Gastrocnemius medialis (tissue), 4 donors: ENCODE results near the gene EFNA5.

Experiments
- POLR2A ChIP-seq, 2 donors: fragments of 450-650 bp; IDR thresholded peaks; one replicate each; pipeline ENCODE4 v1.6.1; 2017; ENCODE audit warnings: antibody characterized with exemption in 2 of 2, mild to moderate bottlenecking in 2 of 2, moderate library complexity in 2 of 2
- TF ChIP-seq, protein P1 (sequence below), 5 experiments: fragments of 450-650 bp in 3 of 5; fragments of 200-600 bp in 2 of 5; sonication (generic) in 2 of 5; IDR thresholded peaks in 4 of 5; conservative IDR thresholded peaks in 1 of 5; 1 replicate in 4 of 5; 2 replicates in 1 of 5; pipeline ENCODE4 v1.5.1; 2016 to 2019; ENCODE audit warnings: antibody characterized with exemption in 5 of 5, mild to moderate bottlenecking in 3 of 5, moderate library complexity in 3 of 5

DNA sequence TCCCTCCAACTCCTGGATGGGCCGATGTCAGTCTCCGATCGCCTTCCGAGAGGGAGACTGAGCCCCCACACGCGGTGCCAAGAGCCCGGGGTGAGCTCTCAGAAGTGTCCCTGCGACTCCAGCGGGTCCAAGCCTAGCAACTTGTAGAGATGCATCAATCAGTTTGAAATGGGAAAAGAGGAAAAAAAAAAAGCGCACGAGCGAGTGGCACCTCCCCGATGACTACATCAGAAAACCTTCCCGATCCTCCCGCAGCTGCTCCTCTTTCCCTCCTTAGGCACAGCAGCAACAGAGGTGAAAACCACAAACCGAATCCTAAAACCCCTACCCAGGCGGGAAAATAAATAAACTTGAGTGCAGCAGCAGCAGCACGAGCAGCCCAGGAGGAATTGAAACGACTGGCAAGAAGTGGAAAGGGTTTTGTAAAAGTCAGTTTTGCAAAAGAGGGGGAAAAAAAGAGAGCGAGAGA, 1.0 kb upstream of the EFNA5 start:
- TF ChIP-seq, protein P1, sequence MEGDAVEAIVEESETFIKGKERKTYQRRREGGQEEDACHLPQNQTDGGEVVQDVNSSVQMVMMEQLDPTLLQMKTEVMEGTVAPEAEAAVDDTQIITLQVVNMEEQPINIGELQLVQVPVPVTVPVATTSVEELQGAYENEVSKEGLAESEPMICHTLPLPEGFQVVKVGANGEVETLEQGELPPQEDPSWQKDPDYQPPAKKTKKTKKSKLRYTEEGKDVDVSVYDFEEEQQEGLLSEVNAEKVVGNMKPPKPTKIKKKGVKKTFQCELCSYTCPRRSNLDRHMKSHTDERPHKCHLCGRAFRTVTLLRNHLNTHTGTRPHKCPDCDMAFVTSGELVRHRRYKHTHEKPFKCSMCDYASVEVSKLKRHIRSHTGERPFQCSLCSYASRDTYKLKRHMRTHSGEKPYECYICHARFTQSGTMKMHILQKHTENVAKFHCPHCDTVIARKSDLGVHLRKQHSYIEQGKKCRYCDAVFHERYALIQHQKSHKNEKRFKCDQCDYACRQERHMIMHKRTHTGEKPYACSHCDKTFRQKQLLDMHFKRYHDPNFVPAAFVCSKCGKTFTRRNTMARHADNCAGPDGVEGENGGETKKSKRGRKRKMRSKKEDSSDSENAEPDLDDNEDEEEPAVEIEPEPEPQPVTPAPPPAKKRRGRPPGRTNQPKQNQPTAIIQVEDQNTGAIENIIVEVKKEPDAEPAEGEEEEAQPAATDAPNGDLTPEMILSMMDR (IDR thresholded peaks at IDR 0.05 in 4 of 5, conservative IDR thresholded peaks at IDR 0.05 in 1 of 5) = no peak
- no peak for TF ChIP-seq POLR2A (IDR thresholded peaks at IDR 0.05)
